ENCODE data around the gene CELA3B.
"Not testable (repeated sequence)": the region's sequence is repeated elsewhere in the genome, so short reads cannot be mapped to it uniquely, and the experiment has no call there.

The CELA3B gene

GRCh38 chr1:21976703-21977239 is at the start of gene CELA3B:
Gene CELA3B, plus strand, starts transcription at chr1:21977022. Its CDS starts 18 bp downstream, at chr1:21977040.
- DNase-seq (ENCODE audit: low spot score); in situ Hi-C loops (cut with MboI; ENCODE audit: low pct_unique_long_range_greater_than_20kb, low sequenced_read_pairs, unreplicated experiment): not testable (repeated sequence)

GRCh38 chr1:21927533-21928237 is 49.1 kb upstream of the CELA3B start:
- DNase-seq (ENCODE audit: low spot score) = no peak
- TF ChIP-seq CTCF (IDR thresholded peaks at IDR 0.05; ENCODE audit: extremely low read depth, insufficient read depth, missing control alignments) = no peak
- in situ Hi-C loops (cut with MboI; ENCODE audit: low pct_unique_long_range_greater_than_20kb, low sequenced_read_pairs, unreplicated experiment) = no loop called here

- no peak for TF ChIP-seq CTCF (IDR thresholded peaks at IDR 0.05; ENCODE audit: extremely low read depth, insufficient read depth, missing control alignments)
- in situ Hi-C loops (cut with MboI; ENCODE audit: low pct_unique_long_range_greater_than_20kb, low sequenced_read_pairs, unreplicated experiment) = no loop called here
- no peak for DNase-seq (ENCODE audit: low spot score)
Measured at GRCh38 chr1:21930080-21930571, 46.7 kb upstream of the CELA3B start.

- in situ Hi-C loops (cut with MboI; ENCODE audit: low pct_unique_long_range_greater_than_20kb, low sequenced_read_pairs, unreplicated experiment) = no loop called here
- no peak for TF ChIP-seq CTCF (IDR thresholded peaks at IDR 0.05; ENCODE audit: extremely low read depth, insufficient read depth, missing control alignments)
- DNase-seq (ENCODE audit: low spot score) = no peak
Measured at GRCh38 chr1:21930629-21931170, 46.1 kb upstream of the CELA3B start.

- in situ Hi-C loops (cut with MboI; ENCODE audit: low pct_unique_long_range_greater_than_20kb, low sequenced_read_pairs, unreplicated experiment) = no loop called here
- TF ChIP-seq CTCF (IDR thresholded peaks at IDR 0.05; ENCODE audit: extremely low read depth, insufficient read depth, missing control alignments) = no peak
- DNase-seq (ENCODE audit: low spot score) = no peak
Measured at GRCh38 chr1:21931171-21932093, 45.4 kb upstream of the CELA3B start.

DNA sequence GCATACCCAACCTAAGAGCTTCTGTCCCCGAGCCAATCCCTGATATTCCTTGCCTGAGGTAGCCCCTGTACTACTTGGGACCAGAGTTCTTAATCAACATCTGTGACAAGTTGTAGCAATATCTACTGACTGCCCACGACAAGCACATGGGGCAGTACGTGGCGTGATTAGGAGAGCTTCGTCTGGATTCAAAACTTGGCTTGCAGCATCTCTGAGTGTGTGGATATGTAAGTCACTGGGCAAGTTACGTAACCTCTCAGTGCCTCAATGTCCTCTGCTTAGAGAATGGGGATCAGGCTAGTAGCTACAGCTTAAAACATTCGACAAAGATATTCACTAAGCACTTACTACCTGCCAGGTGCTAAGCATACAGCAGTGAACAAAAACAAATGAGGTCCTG is 44.7 kb upstream of the CELA3B start:
- no peak for DNase-seq (ENCODE audit: low spot score)
- in situ Hi-C loops (cut with MboI; ENCODE audit: low pct_unique_long_range_greater_than_20kb, low sequenced_read_pairs, unreplicated experiment) = no loop called here
- no peak for TF ChIP-seq CTCF (IDR thresholded peaks at IDR 0.05; ENCODE audit: extremely low read depth, insufficient read depth, missing control alignments)

Measured in GM13977 (cell line).